CD1c-positive myeloid dendritic cell (primary cell): ENCODE data around the gene RRAS2.
A peak's percentile ranks its signal among the peaks of the same experiment; 100 is the strongest.
"Not testable (repeated sequence)": the region's sequence is repeated elsewhere in the genome, so short reads cannot be mapped to it uniquely, and the experiment has no call there.

ENCODE experiments used
- DNase-seq: peaks from one replicate; pipeline ENCODE4 v3.0.0-alpha.2; 2016; ENCODE audit errors: extremely low spot score

RRAS2 gene

DNA sequence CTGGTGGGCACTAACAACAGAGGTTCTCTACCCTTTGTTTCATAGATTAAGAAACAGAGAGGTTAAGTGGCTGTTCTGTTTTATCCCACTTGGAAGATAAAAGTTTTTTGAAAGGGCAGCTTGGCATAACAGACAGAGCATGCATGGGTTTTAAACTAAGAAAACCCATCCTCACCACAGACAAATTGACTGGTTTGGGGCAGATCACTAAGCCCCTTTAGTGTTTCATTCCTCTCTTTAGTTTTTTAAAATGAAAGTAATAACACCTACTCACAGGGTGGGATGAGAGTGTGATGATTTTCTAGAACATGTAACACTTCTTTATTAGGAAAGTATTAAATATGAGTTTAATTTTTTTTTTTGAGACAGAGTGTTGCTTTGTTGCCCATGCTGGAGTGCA is 12.3 kb upstream of the RRAS2 start:
- no peak for DNase-seq

DNA sequence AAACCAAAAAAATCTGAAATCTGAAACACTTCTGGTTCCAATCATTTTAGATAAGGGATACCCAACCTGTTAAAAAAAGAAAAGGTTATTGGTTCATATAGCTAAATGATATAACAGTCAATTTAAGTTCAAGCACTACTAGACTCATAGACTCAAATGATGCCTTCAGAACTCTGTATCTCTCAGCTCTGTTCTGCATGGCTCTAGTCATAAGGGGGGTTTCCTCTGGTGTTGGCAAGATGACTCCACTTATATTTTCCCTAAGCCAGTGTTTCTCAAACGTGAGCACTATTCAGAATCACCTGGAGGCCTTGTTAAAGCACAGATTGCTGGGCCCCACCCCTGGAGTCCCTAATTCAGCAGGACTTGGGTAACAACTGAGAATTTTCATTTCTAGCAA is 11.5 kb upstream of the RRAS2 start:
- DNase-seq = no peak

DNA sequence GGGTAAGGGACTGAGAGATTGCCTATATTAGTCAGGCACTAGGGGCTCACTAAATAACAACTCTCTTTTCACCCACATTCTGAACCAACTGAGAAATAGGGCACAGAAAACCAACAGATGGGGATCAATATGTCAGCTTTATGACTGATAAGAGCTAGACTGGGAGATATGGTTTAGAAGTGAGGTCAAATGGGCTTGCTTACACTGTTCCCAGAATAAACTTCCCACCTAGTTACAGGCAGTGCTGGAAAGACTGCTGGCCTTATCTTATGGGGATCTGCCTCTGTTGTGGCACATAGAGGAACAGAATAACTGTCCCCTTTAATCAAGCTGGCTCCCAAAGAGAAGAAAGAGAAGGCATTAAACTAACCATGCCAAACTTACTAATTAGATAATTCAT is 10.6 kb upstream of the RRAS2 start:
- no peak for DNase-seq

DNA sequence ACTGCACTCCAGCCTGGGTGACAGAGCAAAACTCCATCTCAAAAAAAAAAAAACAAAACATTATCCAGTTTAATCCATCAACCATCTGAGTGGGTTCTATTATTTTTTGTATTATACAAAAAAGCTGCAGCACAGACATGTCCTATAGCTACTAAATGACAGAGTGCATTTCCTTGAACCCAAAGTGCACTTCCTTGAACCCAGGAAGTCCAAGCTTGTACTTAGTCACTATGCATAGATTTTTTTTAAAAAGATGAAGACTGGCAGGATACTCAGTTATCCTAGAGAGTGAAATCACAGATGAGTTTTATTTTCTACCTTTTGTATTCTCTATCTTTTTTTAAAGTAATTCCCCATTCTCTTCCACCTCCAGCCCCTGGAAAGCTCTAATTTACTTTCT is 8.0 kb upstream of the RRAS2 start:
- no peak for DNase-seq

DNA sequence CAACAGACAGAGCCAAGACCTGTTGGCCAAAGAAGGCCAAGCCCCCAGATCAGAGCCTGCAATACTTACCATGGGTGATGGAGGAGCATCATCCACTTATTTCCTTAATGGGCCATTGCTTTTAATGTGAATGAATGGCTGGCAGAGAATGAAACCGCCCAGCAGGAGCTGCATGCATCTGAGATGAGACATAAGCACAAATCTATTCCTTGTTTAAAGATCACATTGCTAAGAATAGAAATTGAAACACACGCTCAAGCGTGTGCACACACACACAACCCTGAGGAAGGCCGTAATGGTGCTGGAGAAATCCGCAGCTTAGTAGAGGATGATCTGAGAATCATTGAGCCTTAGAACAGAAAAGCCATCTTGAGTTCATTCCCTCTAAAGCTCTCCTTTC is 5.3 kb upstream of the RRAS2 start:
- DNase-seq = no peak

DNA sequence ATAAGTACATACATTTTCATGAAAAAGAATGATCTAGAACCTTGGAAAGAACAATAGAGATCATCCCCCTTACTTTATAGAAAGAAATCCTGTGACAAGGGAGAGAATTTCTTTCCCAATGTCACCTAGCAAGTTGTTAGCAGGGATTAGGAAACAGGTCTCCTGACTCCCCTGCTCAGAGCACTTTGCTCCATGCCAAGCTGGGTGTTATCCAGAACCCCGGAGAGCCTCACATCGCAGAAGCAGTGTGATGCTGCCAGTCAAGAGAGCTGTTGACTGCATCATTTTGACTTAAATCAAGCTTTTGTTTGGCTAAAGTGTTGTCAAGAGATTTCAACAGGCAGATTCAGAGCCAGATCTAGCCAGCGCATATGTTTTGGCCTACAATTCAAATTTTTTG is 3.6 kb upstream of the RRAS2 start:
- no peak for DNase-seq

DNA sequence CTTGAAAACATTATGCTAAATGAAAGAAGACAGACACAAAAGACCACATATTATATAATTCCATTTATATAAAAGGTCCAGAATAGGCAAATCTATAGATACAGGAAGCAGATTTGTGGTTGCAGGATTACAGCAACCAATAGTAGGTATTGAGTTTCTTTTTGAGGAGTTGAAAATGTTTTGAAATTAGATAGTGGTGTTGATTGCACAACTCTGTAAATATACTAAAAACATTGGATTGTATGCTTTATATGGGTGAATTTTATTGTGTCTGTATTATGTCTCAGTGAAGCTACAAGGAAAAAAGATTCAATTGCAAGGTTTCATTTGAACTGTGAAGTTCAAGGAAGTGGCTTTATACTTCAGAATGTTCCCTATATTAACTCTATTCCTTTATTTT is 3.0 kb upstream of the RRAS2 start:
- no peak for DNase-seq

DNA sequence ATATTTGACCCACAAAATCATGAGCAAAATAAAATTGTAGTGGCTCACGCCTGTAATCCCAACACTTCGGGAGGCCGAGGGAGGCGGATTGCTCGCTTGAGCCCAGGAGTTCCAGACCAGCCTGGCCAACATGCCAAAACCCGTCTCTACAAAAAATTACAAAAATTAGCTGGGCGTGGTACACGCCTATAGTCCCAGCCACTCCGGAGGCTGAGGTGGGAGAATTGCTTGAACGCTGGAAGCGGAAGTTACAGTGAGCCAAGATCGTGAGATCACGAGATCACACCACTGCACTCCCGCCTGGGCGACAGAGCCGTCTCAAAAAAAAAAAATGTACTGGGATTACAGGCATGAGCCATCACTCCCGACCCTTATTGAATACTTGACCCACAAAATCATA is 2.0 kb upstream of the RRAS2 start:
- no peak for DNase-seq

DNA sequence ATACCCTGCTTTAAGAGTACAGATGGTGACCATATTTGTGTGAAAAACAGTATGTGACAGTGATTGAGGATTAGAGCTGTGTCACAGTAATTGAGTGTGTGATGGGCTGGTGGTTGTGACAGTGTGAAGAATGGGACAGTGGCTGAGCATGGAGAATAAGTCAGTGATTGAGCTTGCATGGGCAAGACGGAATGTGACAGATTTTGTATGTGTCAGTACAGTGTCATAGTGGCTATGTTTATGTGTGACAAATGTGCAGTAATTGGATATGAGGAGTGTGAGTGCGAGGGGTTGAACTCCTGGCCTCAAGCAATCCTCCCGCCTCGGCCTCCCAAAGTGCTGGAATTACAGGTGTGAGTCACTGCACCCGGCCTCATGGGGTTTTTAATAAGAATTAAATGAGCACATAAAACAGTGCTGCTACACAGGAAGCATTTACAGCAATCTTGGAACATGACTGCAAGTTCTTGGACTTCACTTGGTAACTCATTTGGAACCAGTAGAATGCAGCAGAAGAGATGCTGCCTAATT is 583 bp upstream of the RRAS2 start:
- DNase-seq = no peak

DNA sequence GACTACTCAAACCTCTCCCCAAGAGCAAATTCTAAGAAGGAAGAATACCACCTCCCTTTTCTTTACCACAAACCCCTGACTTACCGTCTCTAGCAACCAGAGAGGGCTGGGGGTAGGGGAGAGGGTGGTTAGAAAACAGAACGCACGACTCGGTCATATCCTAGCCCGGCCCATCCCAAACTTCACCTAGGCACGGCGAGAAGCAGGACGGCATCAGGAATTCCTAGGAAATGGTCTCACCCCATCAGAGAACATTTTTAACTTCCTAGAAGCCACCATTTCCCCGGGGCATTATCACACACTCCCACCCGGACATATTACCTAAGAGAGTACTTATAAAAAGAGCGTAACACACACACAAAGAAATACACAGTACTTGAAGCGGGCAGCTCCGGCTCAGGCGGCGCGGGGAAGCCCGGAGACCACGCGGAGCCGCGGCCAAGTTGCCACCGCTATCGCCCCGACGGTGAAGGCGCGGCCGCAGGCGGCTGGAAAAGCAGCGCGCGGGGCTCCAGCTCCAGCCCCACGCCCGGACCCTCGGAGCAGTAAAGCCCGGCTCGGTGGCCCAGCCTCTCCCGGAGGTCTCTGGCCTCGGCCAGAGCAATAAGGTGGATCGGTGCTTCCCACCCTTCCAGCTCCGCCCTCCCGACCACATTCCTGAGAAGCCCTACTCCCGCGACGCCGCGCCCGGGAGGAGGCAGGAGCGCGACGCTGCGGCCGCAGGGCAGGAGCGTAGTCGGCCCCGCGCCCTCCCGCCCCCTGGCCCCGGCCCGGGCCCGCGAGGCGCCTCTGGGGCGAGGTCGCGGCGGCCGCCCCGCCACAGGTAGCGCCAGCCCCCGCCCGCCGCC is 878 bp downstream of the RRAS2 start:
- peak; percentile 3 for DNase-seq

DNA sequence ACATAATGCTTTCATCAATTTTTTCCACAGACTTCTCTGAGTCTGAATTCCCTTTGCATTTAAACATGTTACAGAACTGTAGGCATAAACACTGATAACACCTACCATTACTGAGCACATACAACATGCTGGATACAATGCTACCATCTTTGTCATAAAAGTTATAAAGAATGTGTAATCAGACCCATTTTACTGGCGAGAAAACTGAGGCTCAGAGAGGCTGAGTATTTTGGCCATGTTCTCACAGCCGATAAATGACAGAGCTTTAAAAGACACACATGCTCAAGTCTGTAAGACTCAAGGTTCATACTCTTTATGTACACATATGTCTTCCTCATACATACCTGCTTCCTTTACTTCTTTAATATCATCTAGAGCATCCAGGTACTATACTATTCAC is 2.6 kb downstream of the RRAS2 start:
- no peak for DNase-seq

DNA sequence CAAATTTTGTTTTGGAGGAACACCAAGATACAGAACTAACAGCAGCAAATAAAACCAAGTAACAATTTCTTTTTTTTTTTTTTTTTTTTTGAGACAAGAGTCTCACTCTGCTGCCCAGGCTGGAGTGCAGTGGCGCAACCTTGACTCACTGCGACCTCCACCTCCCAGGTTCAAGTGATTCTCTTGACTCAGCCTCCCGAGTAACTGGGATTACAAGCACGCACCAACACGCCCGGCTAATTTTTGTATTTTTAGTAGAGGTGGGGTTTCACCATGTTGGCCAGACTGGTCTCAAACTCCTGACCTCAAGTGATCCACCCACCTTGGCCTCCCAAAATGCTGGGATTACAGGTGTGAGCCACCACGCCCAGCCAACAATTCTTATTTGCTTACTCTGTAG is 4.4 kb downstream of the RRAS2 start:
- not testable (repeated sequence) for DNase-seq

DNA sequence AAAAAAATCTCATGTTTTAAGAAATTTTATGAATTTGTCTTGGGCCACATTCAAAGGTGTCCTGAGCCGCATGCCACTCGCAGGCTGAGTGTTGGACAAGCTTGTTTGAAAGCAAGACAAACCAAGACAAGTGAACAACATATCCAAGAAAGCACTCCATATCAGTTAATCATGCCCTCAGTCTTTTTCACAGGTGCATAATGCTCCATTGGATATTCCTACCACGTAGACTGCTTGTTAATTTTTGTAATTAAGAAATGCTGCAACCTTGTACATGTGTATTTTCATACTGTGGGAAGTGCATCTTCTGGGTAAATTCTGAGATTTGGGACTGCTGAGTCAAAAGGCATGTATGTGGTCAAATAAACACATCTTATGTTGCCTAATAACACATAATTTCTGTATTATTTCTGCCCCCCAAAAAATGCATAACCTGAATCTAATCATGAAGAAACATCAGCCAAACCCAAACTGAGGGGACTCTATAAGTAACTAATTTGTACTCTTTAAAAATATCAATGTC is 8.2 kb downstream of the RRAS2 start:
- no peak for DNase-seq

DNA sequence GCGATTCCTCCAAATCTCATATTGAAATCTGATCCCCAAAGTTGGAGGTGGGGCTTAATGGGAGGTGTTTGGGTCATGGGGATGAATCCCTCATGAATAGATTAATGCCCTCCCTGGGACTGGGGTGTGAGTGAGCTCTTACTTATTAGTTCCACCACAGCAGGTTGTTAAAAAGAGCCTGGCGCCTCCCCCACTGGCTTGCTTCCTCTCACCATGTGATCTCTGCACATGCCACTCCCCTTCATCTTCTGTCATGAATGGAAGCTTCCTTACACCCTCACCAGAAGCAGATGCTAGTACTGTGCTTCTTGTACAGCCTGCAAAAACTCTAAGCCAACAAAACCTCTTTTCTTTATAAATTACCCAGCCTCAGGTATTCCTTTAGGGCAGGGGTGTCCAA is 8.8 kb downstream of the RRAS2 start:
- DNase-seq = no peak

DNA sequence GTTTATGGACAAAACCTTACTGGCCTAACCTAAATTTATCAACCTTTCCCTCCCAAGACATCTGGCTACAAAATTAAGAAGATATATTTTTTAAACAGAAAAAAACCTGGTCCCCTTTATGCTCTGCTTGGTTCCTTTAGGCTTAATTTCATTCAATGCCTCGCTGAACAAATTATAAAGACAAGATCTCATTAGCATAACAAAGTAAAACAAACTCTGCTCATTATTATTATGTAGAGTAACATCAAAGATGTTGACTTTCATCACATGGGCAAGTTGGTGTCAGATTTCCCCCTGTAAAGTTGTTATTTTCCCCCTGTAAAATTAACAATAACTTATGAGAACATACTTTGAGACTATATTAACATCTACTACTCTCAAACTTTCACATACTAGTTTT is 11.0 kb downstream of the RRAS2 start:
- DNase-seq = no peak

DNA sequence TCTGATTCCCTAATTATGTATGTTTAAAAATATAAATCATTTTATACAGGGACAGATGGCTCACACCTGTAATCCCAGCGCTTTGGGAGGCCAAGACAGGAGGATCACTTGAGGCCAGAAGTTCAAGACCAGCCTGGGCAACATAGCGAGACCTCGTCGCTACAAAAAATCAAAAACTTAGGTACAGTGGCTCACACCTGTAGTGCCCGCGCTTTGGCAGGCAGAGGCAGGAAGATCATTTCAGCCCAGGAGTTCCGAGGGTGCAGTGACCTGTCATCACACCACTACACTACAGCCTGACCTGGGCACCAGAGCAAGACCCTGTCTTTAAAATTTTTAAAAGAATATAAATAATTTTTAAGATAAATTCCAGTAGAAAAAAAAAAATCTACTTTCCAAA is 11.5 kb downstream of the RRAS2 start:
- DNase-seq = no peak

DNA sequence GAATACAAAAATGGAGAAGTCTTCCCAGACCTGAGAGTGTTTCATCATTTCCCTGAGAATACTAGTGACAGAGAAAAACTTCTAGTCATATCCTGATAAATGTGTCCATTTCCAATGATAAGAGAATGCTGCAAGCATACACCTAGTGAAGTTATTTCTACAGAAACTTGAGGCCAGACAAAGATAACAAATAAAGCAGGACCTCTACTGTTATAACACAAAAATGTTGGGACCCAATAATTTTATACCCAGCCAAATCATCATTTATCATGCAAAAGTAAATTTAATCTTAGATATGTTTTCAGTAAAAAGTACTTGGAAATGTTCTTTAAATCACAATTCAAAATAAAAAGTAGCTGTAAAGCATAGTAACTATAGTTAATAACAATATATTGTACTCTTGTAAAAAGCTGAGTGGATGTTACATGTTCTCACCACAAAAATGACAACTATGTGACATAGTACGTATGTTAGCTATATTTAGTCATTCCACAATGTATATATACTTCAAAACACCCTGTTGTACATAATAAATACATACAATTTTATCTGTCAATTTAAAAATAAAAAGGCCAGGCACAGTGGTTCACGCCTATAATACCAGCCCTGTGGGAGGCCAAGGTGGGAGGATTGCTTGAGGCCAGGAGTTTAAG is 12.6 kb downstream of the RRAS2 start:
- DNase-seq = no peak

DNA sequence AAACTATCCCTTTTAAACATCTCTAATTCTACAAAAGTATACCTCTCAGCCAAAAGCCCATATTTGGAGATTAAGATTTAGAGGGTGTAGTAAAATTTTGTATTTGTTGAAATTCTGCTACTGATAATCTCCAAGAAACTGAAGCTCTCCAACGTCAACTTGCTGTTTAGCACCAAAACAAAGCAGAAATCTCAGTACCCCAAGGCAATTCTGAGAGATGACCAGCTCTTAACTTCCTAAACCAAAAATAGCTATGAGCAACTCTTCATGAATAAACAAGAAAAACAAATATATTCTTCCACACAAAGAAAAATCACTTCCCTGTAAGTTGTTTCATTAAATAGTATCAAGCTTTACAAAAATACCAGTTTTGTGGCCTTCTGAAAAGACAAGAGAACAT is 13.3 kb downstream of the RRAS2 start:
- no peak for DNase-seq

DNA sequence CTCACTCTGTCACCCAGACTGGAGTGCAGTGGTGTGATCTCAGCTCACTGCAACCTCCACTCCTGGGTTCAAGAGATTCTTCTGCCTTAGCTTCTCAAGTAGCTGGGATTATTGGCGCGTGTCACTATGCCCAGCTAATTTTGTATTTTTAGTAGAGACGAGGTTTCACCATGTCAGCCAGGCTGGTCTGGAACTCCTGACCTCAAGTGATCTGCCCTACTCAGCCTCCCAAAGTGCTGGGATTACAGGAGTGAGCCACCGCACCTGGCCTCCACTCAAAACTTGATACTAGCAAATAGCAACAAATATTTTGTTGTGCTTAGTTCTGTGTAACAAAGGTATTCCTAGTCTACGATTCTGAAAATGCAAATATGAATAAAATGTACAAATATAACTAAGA is 14.0 kb downstream of the RRAS2 start:
- not testable (repeated sequence) for DNase-seq

DNA sequence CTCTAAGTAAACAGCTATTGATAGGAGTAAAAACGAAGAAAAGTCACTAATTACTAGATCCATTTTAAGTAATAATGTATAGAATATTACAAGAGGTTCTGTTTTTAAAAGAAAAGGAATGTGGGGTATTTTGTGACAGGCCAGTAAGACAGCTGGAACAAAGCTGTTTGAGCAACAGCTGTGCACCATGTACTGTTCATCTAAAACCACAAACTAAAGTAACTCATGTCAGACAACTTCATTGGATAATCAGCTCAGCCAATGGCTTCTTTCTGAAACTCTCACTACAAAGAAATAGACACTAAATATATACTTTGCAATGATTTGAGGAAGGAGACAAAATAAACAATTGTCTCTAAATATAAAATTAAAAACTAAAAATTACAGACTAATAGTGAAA is 16.1 kb downstream of the RRAS2 start:
- no peak for DNase-seq

DNA sequence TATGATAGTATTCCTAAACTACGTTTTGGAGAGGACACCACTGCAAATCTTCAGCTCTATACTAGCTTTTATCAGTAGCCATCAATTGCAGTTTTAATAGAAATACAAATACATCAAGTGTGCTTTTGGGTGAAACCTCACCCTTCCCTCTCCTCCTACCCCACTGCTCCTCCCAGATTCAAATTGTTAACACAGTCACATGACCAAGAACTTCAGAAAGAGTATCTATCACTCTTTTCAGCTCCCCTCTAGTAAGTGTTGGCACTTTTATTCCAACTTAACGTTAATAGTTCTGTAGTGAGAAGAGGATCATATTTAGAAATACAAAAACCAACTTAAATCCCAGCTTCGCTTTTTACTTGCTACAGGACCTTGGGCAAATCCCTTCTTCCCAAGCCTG is 17.0 kb downstream of the RRAS2 start:
- DNase-seq = no peak

DNA sequence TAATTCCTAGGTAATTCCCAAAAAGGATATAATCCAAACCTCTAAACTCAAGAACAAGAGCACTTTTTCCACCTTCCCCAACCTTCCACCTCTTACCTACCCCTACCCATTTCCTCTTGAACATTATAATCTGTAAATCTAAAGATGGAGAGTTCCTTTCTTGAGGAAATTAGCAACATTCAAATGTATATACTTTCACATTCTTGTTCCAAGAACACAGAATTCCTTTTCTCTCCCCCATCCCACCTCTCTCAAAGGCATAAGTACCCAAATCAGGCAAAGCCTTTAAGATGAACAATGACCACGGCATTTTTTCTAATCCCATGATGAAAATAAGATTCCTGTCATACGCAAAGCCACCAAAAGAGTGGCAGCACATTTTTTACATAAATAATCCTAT is 18.3 kb downstream of the RRAS2 start:
- no peak for DNase-seq

DNA sequence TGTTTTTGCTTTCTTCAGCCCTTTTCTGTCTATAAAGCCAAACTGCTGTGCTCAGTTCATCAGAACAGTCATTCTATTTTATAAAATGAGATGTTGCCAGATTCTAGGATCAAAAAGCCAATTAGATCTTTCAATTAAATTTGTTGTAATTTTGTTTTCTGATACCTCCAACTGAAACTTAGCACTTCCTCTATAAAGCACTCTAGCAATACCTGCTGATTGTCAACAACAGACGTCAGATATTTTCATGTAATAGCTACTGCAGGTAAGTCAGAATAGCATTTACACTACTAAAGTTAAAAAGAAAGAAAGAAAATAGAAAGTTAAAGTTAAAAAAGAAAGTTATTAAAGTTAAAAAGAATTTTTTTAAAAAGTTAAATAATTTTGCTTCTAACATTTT is 19.6 kb downstream of the RRAS2 start:
- no peak for DNase-seq
